IMR-90 (cell line): Measurements from ENCODE around the gene MTCH2. TPM values are rescaled to one million over a fixed set of nuclear protein-coding genes. Genes with fewer than 3 reads are reported as not detected.

Experiments
- ATAC-seq: fragments of 200-7000 bp; cut with Tn5 transposase; 2 replicates; pipeline ENCODE4 v1.9.1; 2020; ENCODE audit warnings: low read depth, mild to moderate bottlenecking, moderate library complexity
- BruUV-seq: library from RNA; stranded (reverse); fragments of 400-500 nt; replicated peaks from 2 replicates; lab custom pipeline; 2021; lab: Mats Ljungman, UMichigan
- CTCF ChIA-PET: fragments of 300-600 bp; formaldehyde crosslinking; extraction: SDS; loops from one replicate; lab custom pipeline; 2021; ENCODE audit warnings: antibody characterized with exemption; lab: Yijun Ruan, JAX
- POLR2A ChIA-PET: fragments of 300-600 bp; sonication (Branson Sonifier 250); formaldehyde crosslinking; loops from one replicate; lab custom pipeline; 2022; ENCODE audit warnings: antibody characterized with exemption; ENCODE audit not compliant: unreplicated experiment; lab: Charles Lee
- DNase-seq: peaks from one replicate; pipeline ENCODE4 v3.0.0; 2013
- H2AFZ ChIP-seq: replicated peaks from 2 replicates; pipeline ENCODE3; 2013; ENCODE audit warnings: low read length, mild to moderate bottlenecking; ENCODE audit not compliant: poor library complexity
- H2AK5ac ChIP-seq: 2 replicates; pipeline ENCODE4 v1.6.1; 2013; ENCODE audit warnings: low read depth, low read length, inconsistent platforms
- H2AK9ac ChIP-seq: replicated peaks from 2 replicates; pipeline ENCODE3; 2013; ENCODE audit warnings: mild to moderate bottlenecking, low read depth, low read length, moderate library complexity; ENCODE audit not compliant: poor library complexity
- H2BK120ac ChIP-seq: 2 replicates; pipeline ENCODE4 v1.6.1; 2013; ENCODE audit warnings: low read depth, low read length, inconsistent platforms
- H2BK15ac ChIP-seq: 3 replicates; pipeline ENCODE4 v1.6.1; 2013; ENCODE audit warnings: low read depth, low read length, inconsistent platforms
- H2BK20ac ChIP-seq: 2 replicates; pipeline ENCODE4 v1.6.1; 2013; ENCODE audit warnings: low read depth, mild to moderate bottlenecking, inconsistent platforms, low read length, moderate library complexity
- H2BK5ac ChIP-seq: 2 replicates; pipeline ENCODE4 v1.6.1; 2013; ENCODE audit warnings: mild to moderate bottlenecking, low read depth, low read length, inconsistent platforms; ENCODE audit not compliant: poor library complexity, severe bottlenecking
- H3K14ac ChIP-seq: replicated peaks from 2 replicates; pipeline ENCODE4 v1.6.1; 2013; ENCODE audit warnings: low read depth, low read length, inconsistent platforms
- H3K18ac ChIP-seq: 2 replicates; pipeline ENCODE4 v1.6.1; 2013; ENCODE audit warnings: low read depth, low read length, control low read depth
- H3K23ac ChIP-seq: 2 replicates; pipeline ENCODE4 v1.6.1; 2013; ENCODE audit warnings: low read depth, low read length, inconsistent platforms
- H3K27ac ChIP-seq: 2 replicates; pipeline ENCODE4 v1.5.1; 2013; ENCODE audit warnings: mild to moderate bottlenecking, control low read depth, low read length; ENCODE audit not compliant: insufficient read depth
- H3K27me3 ChIP-seq: 2 replicates; pipeline ENCODE4 v1.6.1; 2013; ENCODE audit warnings: low read length; ENCODE audit not compliant: control insufficient read depth, insufficient read depth
- H3K36me3 ChIP-seq: 2 replicates; pipeline ENCODE4 v1.6.1; 2013; ENCODE audit warnings: low read length, mixed read lengths; ENCODE audit not compliant: control insufficient read depth, insufficient read depth
- H3K4ac ChIP-seq: 2 replicates; pipeline ENCODE4 v1.6.1; 2013; ENCODE audit warnings: low read depth, low read length, inconsistent platforms
- H3K4me1 ChIP-seq: 2 replicates; pipeline ENCODE4 v1.6.1; 2013; ENCODE audit warnings: low read length, mixed read lengths; ENCODE audit not compliant: control insufficient read depth, insufficient read depth
- H3K4me2 ChIP-seq: 2 replicates; pipeline ENCODE4 v1.6.1; 2013; ENCODE audit warnings: low read depth, mild to moderate bottlenecking, control low read depth, low read length, moderate library complexity
- H3K4me3 ChIP-seq: 2 replicates; pipeline ENCODE4 v1.5.1; 2013; ENCODE audit warnings: low read depth, mild to moderate bottlenecking, control low read depth, low read length, moderate library complexity; ENCODE audit not compliant: insufficient read depth
- H3K56ac ChIP-seq: 2 replicates; pipeline ENCODE4 v1.6.1; 2013; ENCODE audit warnings: low read length, inconsistent platforms; ENCODE audit not compliant: insufficient read depth; ENCODE audit errors: extremely low read depth
- H3K79me1 ChIP-seq, 2 experiments: 2 replicates each; pipeline ENCODE4 v1.6.1; 2013; ENCODE audit warnings: low read length in 2 of 2, inconsistent platforms in 1 of 2, low read depth in 1 of 2
- H3K9ac ChIP-seq: 2 replicates; pipeline ENCODE4 v1.6.1; 2013; ENCODE audit warnings: low read depth, low read length, control low read depth
- H3K9me1 ChIP-seq: 2 replicates; pipeline ENCODE4 v1.6.1; 2013; ENCODE audit warnings: low read length, inconsistent platforms; ENCODE audit not compliant: insufficient read depth
- H3K9me3 ChIP-seq: 2 replicates; pipeline ENCODE4 v1.6.1; 2013; ENCODE audit warnings: low read length; ENCODE audit not compliant: control insufficient read depth, insufficient read depth
- H4K20me1 ChIP-seq: 2 replicates; pipeline ENCODE4 v1.6.1; 2013; ENCODE audit warnings: low read length, inconsistent platforms; ENCODE audit not compliant: insufficient read depth
- H4K5ac ChIP-seq: 2 replicates; pipeline ENCODE4 v1.6.1; 2013; ENCODE audit warnings: mild to moderate bottlenecking, low read depth, low read length, control low read depth
- H4K8ac ChIP-seq, 2 experiments: 2 replicates each; pipeline ENCODE4 v1.6.1; 2013; ENCODE audit warnings: low read depth in 2 of 2, low read length in 2 of 2, control low read depth in 1 of 2, inconsistent platforms in 1 of 2
- H4K91ac ChIP-seq: 2 replicates; pipeline ENCODE4 v1.6.1; 2013; ENCODE audit warnings: low read depth, low read length, inconsistent platforms; ENCODE audit not compliant: insufficient read depth
- BHLHE40 ChIP-seq: fragments of 150-350 bp; IDR thresholded peaks from 2 replicates; pipeline ENCODE4 v1.6.1; 2016; ENCODE audit warnings: mild to moderate bottlenecking, low read depth, low read length
- CEBPB ChIP-seq: IDR thresholded peaks from 2 replicates; pipeline ENCODE4 v1.6.1; 2012; ENCODE audit warnings: low read depth, low read length, improper control_type of control experiment
- CHD1 ChIP-seq: IDR thresholded peaks from 2 replicates; pipeline ENCODE4 v1.6.1; 2012; ENCODE audit warnings: low read depth, low read length, improper control_type of control experiment
- CTCF ChIP-seq: conservative IDR thresholded peaks from 2 replicates; pipeline ENCODE4 v1.5.1; 2012; ENCODE audit warnings: mild to moderate bottlenecking, low read depth, low read length, improper control_type of control experiment
- ELK1 ChIP-seq: fragments of 150-350 bp; IDR thresholded peaks from 2 replicates; pipeline ENCODE4 v1.6.1; 2016; ENCODE audit warnings: low read depth, mild to moderate bottlenecking, low read length, moderate library complexity, borderline replicate concordance
- FOS ChIP-seq: fragments of 150-350 bp; IDR thresholded peaks from 2 replicates; pipeline ENCODE4 v1.6.1; 2016; ENCODE audit warnings: low read depth, low read length
- MAFK ChIP-seq: IDR thresholded peaks from 2 replicates; pipeline ENCODE4 v1.6.1; 2012; ENCODE audit warnings: low read depth, low read length, improper control_type of control experiment
- MAZ ChIP-seq: IDR thresholded peaks from 2 replicates; pipeline ENCODE4 v1.6.1; 2012; ENCODE audit warnings: low read depth, mild to moderate bottlenecking, low read length, improper control_type of control experiment, moderate library complexity, borderline replicate concordance
- MXI1 ChIP-seq: IDR thresholded peaks from 2 replicates; pipeline ENCODE4 v1.6.1; 2012; ENCODE audit warnings: low read depth, mild to moderate bottlenecking, low read length, moderate library complexity, borderline replicate concordance
- NFE2L2 ChIP-seq: fragments of 150-350 bp; IDR thresholded peaks from 2 replicates; pipeline ENCODE4 v1.6.1; 2016; ENCODE audit warnings: low read depth, mild to moderate bottlenecking, low read length
- POLR2A ChIP-seq: IDR thresholded peaks from 2 replicates; pipeline ENCODE4 v1.6.1; 2012; ENCODE audit warnings: mild to moderate bottlenecking, low read depth, low read length
- RAD21 ChIP-seq: IDR thresholded peaks from 2 replicates; pipeline ENCODE4 v1.6.1; 2012; ENCODE audit warnings: low read length, improper control_type of control experiment
- RCOR1 ChIP-seq: IDR thresholded peaks from 2 replicates; pipeline ENCODE4 v1.6.1; 2012; ENCODE audit warnings: mild to moderate bottlenecking, low read length, improper control_type of control experiment; ENCODE audit not compliant: insufficient replicate concordance
- RFX5 ChIP-seq: IDR thresholded peaks from 2 replicates; pipeline ENCODE4 v1.8.0; 2012; ENCODE audit warnings: low read depth, mild to moderate bottlenecking, low read length, moderate library complexity
- SMC3 ChIP-seq: fragments of 150-350 bp; IDR thresholded peaks from 2 replicates; pipeline ENCODE4 v1.6.1; 2016; ENCODE audit warnings: low read depth, mild to moderate bottlenecking, antibody characterized with exemption, low read length, moderate library complexity
- USF2 ChIP-seq: fragments of 150-350 bp; IDR thresholded peaks from 2 replicates; pipeline ENCODE4 v1.6.1; 2017; ENCODE audit warnings: mild to moderate bottlenecking, antibody characterized with exemption, low read length, low read depth
- WGBS, 2 experiments: methylation state at CpG; one replicate each; pipeline versions ENCODE4 v1.1.5 to v1.1.7; 2013; ENCODE audit warnings: missing lambda C conversion rate in 2 of 2; ENCODE audit not compliant: insufficient read length in 1 of 2; ENCODE audit errors: extremely low coverage in 2 of 2; 5-methylcytosine and 5-hydroxymethylcytosine counted together
- dilution Hi-C: fragments of 300-500 bp; cut with HindIII; formaldehyde crosslinking; loops from one replicate; pipeline ENCODE4 v1.14.3; 2018; ENCODE audit warnings: low sequenced_read_pairs; ENCODE audit not compliant: unreplicated experiment
- in situ Hi-C: fragments of 300-500 bp; cut with MboI; formaldehyde crosslinking; loops from 3 replicates; pipeline ENCODE4 v1.14.3; 2019; ENCODE audit warnings: low sequenced_read_pairs, inconsistent platforms, mixed read lengths
- intact Hi-C: fragments of 100-400 bp; cut with micrococcal nuclease; formaldehyde crosslinking; loops from 2 replicates; pipeline ENCODE4 v1.10.0; 2022
- polyA plus RNA-seq, 3 experiments: library from polyadenylated mRNA; depleted of rRNA; stranded (reverse); fragments of >200 nt; gene quantifications; 2 replicates each; pipeline ENCODE4 v1.2.3, GENCODE V29; 2012; ENCODE audit warnings: low replicate concordance in 1 of 3
- total RNA-seq: library from RNA; depleted of rRNA; stranded (reverse); fragments of >200 nt; gene quantifications from 2 replicates; pipeline ENCODE4 v1.2.3, GENCODE V29; 2012

The MTCH2 gene
- total and polyA plus RNA-seq, 2 of the 4 experiments (the other 2 are of a cell fraction), result 103 to 163 TPM

GRCh38 chr11:47656260-47656885 lies 14.0 kb upstream of the MTCH2 start:
- in situ Hi-C loops (no loop called here), dilution Hi-C loops (no loop called here), intact Hi-C loops (no loop called here)
- no peak overlapping the region for H3K4me2 ChIP-seq
- peaks cover 2% of the 10 kb centered on the region; the same call in 1 of the 2 replicates for H3K9me3 ChIP-seq
- H3K9me1 ChIP-seq, result no peaks in the 10 kb centered on the region
- no peak overlapping the region for H2AFZ ChIP-seq
- no peak overlapping the region for H2BK120ac ChIP-seq
- H3K4me3 ChIP-seq, result no peak overlapping the region
- H2BK20ac ChIP-seq, result no peak overlapping the region
- no peak overlapping the region for H3K9ac ChIP-seq
- DNase-seq (no peak), ATAC-seq (no peak)
- TF ChIP-seq NFE2L2, result no peak
- no peak for TF ChIP-seq MAZ
- TF ChIP-seq CTCF, result no peak
- TF ChIP-seq MAFK, result no peak
- no peak for TF ChIP-seq SMC3
- no peak for TF ChIP-seq MXI1
- no peak for TF ChIP-seq RCOR1
- no peak for TF ChIP-seq RFX5
- TF ChIP-seq ELK1, result no peak
- no peak for TF ChIP-seq USF2
- no peak for TF ChIP-seq FOS
- no peak for TF ChIP-seq CHD1
- no peak for TF ChIP-seq CEBPB
- no peak for TF ChIP-seq RAD21
- TF ChIP-seq POLR2A, result no peak
- TF ChIP-seq BHLHE40, result no peak
- H3K14ac ChIP-seq, result no peak overlapping the region
- no peaks in the 10 kb centered on the region for H4K20me1 ChIP-seq
- BruUV-seq, result no TSS peak
- H3K27ac ChIP-seq, result no peak overlapping the region
- H3K56ac ChIP-seq, result no peak overlapping the region
- ChIA-PET POLR2A (no interaction called here), CTCF (interaction anchor here (0.6 kb wide), 1 partner anchor 203 kb away, joined by 3 read pairs; no protein-coding TSS in a partner anchor)
- no peaks in the 10 kb centered on the region for H3K79me1 ChIP-seq
- no peak overlapping the region for H2BK15ac ChIP-seq
- no peak overlapping the region for H4K91ac ChIP-seq
- no peak overlapping the region for H4K5ac ChIP-seq
- no peak overlapping the region for H4K8ac ChIP-seq
- 80% methylated on average over 1 of the region's 6 CpGs; no CpG with 5 or more reads in 1 of the 2 experiments for WGBS, 2 experiments
- peaks cover 5% of the 10 kb centered on the region for H3K27me3 ChIP-seq
- no peak overlapping the region for H3K4ac ChIP-seq
- no peaks in the 10 kb centered on the region for H3K4me1 ChIP-seq
- H2AK9ac ChIP-seq, result no peak overlapping the region
- H2BK5ac ChIP-seq, result no peak overlapping the region
- no peak overlapping the region for H3K18ac ChIP-seq
- H3K36me3 ChIP-seq, result no peaks in the 10 kb centered on the region
- H2AK5ac ChIP-seq, result no peak overlapping the region
- no peak overlapping the region for H3K23ac ChIP-seq
